Activated T-cell treated with anti-CD3 and anti-CD28 coated beads for 1 hour (primary cell): ENCODE measurements around the gene PRDM10.
"Not testable (repeated sequence)": the region's sequence is repeated elsewhere in the genome, so short reads cannot be mapped to it uniquely, and the experiment has no call there.

Experiments
- DNase-seq: peaks from one replicate; pipeline ENCODE4 v3.0.0-alpha.2; 2020; ENCODE audit warnings: low read depth

Gene PRDM10

GRCh38 chr11:129974237-129974636 is 28.4 kb downstream of the PRDM10 start:
- no peak for DNase-seq

GRCh38 chr11:129973809-129974208 is 28.8 kb downstream of the PRDM10 start:
- DNase-seq = no peak

DNA sequence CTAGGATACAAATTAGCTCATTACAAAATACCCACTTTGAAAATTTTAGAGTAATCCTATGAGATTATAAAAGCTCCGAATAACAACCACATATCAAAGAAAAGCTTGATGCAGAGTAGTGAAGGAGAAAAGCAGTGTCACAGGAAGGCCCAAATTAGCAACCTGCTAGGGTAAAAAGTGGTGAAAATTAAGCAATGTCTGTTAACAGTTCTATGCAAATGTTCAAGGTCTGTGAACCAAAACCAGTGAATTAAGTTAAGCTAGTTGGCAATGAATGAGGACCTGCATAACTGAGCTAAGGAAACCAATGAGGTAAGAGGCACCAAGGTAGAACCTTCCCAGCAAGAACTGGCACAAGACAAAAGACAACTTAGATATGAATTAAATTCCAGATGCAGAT is 29.6 kb downstream of the PRDM10 start:
- no peak for DNase-seq

DNA sequence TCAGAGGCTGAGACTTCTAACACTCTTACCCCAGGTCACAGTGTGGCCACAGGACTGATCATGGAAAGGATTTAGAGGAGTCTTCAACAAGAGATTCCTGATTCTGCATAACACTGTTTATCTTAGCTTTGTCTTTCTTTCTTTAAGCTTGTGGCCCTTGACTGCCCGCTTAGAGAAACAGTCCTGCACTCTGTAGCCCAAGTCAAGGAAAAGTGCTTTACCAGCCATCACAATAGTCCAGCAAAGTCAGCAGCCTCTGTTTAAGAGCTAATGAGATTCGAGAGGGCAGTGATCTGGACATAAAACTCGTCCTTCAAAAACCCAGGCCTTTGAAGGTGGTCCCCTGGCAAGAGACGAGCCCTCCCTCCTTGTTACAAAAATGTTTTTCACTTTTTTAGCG is 30.0 kb downstream of the PRDM10 start:
- no peak for DNase-seq

DNA sequence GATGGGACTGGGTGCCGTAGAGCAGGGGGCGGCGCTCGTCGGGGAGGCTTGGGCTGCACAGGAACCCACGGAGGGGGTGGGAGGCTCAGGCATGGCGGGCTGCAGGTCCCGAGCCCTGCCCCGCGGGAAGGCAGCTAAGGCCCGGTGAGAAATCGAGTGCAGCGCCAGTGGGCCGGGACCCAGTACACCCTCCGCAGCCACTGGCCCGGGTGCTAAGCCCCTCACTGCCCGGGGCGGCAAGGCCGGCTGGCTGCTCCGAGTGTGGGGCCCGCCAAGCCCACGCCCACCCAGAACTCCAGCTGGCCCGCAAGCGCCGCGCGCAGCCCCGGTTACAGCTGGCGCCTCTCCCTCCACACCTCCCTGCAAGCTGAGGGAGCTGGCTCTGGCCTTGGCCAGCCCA is 30.8 kb downstream of the PRDM10 start:
- not testable (repeated sequence) for DNase-seq

GRCh38 chr11:129969920-129970319 is 32.7 kb downstream of the PRDM10 start:
- DNase-seq = no peak

- no peak for DNase-seq
Measured at GRCh38 chr11:129968591-129969419, 33.8 kb downstream of the PRDM10 start.

- DNase-seq = no peak
Measured at GRCh38 chr11:129967996-129968395, 34.6 kb downstream of the PRDM10 start.

- no peak for DNase-seq
Measured at GRCh38 chr11:129965248-129965647, 37.4 kb downstream of the PRDM10 start.

DNA sequence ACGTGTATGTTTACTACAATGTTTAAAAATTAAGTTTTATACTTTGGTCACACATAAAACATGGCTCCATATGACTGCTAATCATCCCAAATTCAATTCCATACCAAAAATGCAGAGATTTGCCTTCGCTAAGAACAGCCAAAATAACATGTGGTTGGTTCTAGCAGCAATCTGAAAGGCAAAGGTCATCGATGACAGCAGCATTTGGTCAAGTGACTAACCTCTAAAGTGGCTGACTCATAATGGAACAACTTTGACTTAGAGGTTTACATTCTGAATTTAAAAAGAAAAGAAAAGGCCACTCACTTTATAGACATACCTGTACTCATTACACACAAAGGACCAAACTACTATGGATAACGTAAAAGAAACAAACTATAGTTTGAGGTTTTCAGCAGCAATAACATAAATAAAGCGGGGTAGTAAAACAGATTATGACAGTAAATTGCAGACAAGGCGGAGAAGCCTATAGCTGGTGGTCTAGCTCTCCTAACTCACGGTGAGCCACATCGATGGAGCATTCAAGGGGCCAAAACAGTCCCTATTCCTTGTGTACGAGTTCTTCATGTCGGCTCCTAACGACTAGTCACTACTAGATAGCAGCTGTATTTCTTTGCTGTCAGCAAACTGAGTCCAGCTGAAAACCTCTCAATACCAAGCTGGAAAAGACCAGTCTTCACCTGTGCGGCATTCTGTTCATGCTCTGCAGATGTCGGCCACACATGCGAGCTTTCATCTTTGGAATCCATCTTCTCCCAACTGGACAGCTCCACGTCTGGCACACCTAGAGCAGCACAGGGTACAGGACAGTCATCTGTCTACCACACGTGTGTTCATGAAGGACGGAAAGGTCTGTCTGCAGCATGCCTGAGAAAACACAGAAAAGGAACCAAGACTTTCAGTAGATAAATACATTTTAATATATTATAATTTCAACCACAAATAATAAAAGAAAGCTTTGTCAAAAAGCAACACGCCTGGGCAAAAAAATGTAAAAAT is 42.1 kb downstream of the PRDM10 start:
- no peak for DNase-seq

GRCh38 chr11:129959687-129960086 is 42.9 kb downstream of the PRDM10 start:
- DNase-seq = no peak

DNA sequence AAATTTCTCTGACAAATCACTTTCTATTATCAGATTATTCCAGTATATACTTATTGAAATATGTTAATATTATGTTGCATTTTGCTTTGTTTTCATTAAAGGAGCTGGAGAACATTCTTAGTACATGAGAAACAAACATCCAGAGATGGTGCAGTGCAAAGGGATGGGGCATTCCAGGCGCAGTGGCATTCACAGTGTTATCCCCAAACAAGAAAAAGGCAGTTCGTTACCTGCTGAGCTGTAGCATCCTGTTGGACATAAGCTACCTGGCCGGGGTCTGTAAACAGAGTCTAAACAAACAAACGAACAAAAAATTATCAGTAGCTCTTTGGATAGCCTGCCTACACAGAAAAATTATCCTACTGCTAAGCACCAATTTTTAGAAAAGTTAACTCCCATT is 47.4 kb downstream of the PRDM10 start:
- DNase-seq = no peak

DNA sequence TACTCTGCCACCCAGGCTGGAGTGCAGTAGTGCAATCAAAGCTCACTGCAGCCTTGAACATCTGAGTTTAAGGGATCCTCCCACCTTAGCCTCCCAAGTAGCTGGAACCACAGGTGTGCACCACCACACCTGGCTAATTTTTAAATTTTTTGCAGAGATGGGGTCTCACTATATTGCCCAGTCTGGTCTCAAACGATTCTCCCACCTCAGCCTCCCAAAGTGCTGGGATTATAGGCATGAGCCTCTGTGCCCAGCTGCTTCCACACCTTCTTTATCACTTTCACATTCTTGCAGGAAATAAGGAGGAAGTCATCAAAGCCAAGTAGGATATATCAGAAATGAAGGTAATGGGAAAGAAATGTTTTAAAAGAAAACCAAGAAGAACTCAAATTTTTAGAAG is 47.9 kb downstream of the PRDM10 start:
- not testable (repeated sequence) for DNase-seq

DNA sequence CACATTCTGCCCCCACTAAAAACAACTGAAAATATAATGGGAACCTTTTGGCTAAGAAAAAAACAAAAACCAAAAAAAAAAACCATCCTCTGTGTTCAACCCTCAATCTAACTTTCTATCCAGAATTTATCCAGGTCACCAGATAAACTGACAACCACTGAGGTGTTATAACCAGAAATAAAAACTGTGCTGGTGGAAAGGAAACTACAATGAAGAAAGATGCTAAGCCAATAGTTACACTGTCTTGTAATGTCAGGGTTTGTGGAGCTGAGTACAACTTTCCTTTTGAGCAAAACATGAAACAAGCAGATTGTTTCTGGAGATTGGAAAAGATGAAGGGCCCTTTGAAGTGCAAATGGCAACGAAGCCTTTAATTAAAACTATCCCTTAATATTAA is 50.8 kb downstream of the PRDM10 start:
- DNase-seq = no peak

GRCh38 chr11:129951201-129951865 is 51.3 kb downstream of the PRDM10 start:
- no peak for DNase-seq

DNA sequence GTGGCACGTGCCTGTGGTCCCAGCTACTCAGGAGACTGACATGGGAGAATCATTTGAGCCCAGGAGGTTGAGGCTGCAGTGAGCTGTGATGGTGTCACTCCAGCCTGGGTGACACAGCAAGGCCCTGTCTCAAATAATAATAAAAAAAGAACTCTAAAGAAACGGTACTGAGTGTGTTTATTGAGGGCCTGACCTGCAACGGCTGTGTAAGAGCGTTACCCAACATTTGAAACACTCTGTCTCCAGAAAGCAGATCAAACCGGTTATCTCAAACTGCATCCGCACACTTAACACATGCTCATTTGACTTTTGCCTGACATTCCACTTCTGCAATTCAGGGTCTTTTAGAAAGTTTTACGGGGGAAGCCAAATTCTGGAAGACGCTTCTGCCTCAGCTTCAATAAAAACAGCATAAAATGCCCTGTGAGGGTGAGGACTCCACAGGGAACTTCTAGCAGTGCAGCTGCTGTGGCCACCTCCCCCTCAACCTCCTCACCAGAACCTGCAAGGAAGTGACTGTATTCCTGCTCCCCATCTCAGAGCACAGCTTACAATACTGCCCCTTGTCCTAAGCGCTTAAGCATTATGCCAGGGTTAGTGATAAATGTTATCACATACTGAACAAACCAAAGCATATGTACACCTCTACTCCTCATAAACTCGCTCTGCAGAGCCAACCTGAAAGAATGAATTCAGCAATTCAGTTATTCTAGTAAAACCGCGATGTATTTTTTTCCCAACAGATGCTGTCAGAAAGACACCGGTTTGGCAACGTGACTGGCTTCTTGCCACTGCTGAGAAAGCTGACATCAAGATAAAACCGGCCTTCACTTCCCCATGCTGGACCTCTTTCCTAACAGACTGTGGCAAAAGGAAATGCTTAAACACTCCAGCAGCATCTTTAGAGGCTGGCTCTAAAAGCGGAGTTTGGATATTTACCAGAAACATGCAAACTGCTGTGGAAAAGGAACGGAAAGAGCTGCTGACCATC is 52.2 kb downstream of the PRDM10 start:
- DNase-seq = no peak

DNA sequence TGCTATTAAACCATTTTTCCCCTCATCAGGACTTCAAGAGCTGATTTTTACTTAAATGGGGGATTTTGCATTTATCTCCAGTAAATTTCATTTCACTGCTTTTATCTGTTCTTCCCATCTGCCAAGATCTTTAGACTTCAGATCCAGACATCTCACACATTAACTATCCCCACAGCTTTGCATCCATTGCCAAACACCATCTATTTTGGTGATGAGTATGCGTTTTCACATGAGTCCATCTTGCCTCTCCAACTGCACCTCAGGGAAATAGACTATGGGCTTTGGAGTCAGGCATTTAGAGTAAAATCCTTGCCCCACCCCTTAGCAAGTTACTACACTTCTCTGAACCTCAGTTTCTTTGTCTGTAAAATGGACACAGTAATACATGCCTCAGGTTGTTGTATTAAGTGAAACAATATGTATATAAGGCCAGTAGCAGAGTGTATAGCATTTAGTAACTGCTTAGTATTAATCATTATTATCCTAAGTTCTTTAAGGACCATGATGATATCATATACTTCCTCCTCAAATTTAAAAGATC is 53.6 kb downstream of the PRDM10 start:
- no peak for DNase-seq

GRCh38 chr11:129947474-129947873 is 55.2 kb downstream of the PRDM10 start:
- DNase-seq = no peak

GRCh38 chr11:129946965-129947364 is 55.7 kb downstream of the PRDM10 start:
- no peak for DNase-seq

DNA sequence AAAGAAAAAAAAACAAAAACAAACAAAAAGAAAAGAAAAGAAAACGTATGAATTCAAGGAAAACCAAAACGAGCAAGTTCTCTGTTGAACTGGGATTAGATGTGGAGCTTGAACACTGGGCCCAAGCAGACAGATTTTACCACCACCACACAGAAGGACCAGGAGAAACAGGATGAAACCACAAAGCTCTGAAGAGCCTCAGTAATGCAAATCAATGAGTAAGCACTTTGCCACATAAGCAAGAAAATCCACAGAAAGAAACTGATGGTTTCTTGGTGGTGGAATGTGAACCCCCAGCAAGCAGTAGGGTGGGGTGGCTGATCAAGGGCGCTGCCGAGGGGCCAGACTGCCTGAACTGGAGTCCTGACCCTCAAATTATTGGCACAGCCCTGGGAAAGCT is 56.4 kb downstream of the PRDM10 start:
- no peak for DNase-seq

DNA sequence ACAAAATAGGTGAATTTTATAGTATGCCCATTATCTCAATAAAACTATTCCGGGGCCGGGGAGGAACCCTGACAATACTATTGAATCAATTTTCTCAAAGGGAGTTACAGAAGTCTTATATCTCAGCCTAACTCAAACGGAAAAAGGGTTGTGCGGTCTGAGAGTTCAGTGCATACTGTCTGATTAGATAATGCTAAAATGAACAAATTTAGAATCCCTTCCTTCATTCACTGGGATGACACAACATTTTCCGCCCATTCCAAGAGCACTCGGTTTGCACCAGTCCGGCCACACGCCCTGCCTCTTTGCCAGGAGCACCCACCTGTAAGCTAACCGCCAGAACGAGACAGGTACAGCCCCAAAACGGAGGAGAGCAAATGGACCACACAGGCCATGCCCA is 57.3 kb downstream of the PRDM10 start:
- DNase-seq = no peak
